HG02938 (cell line): ENCODE results near the gene SYNE3.

Experiments
- ATAC-seq: cut with Tn5 transposase; IDR thresholded peaks from one replicate; pipeline ENCODE4 v1.9.1; 2021; ENCODE audit warnings: mild to moderate bottlenecking, moderate library complexity; ENCODE audit not compliant: unreplicated experiment

SYNE3 gene

GRCh38 chr14:95516554-95517181 is at the start of gene SYNE3:
Gene SYNE3, minus strand, starts transcription at chr14:95516650. Its CDS starts 40,829 bp downstream, at chr14:95475821.
- ATAC-seq = peak; percentile 23

- ATAC-seq = no peak
These were observed 47.6 kb upstream of the SYNE3 start for GRCh38 chr14:95564060-95564459.

- no peak for ATAC-seq
These were observed 46.6 kb upstream of the SYNE3 start for GRCh38 chr14:95562892-95563685.

- ATAC-seq = peak; percentile 84
These were observed 44.6 kb upstream of the SYNE3 start for GRCh38 chr14:95561001-95561412.

GRCh38 chr14:95559203-95559602 is 42.8 kb upstream of the SYNE3 start:
- ATAC-seq = no peak

- no peak for ATAC-seq
These were observed 41.4 kb upstream of the SYNE3 start for GRCh38 chr14:95557832-95558231.

GRCh38 chr14:95557291-95557690 is 40.8 kb upstream of the SYNE3 start:
- ATAC-seq = no peak

- ATAC-seq = no peak
These were observed 38.6 kb upstream of the SYNE3 start for GRCh38 chr14:95555053-95555452.

GRCh38 chr14:95553141-95553540 is 36.7 kb upstream of the SYNE3 start:
- ATAC-seq = no peak

GRCh38 chr14:95551435-95551834 is 35.0 kb upstream of the SYNE3 start:
- ATAC-seq = no peak

GRCh38 chr14:95549656-95550585 is 33.5 kb upstream of the SYNE3 start:
- ATAC-seq = no peak

- no peak for ATAC-seq
These were observed 32.0 kb upstream of the SYNE3 start for GRCh38 chr14:95548328-95548929.

- no peak for ATAC-seq
These were observed 31.3 kb upstream of the SYNE3 start for GRCh38 chr14:95547626-95548327.

- ATAC-seq = no peak
These were observed 30.8 kb upstream of the SYNE3 start for GRCh38 chr14:95547272-95547625.

- no peak for ATAC-seq
These were observed 29.2 kb upstream of the SYNE3 start for GRCh38 chr14:95545515-95546168.

GRCh38 chr14:95544588-95544987 is 28.1 kb upstream of the SYNE3 start:
- ATAC-seq = no peak

GRCh38 chr14:95543021-95543420 is 26.6 kb upstream of the SYNE3 start:
- ATAC-seq = no peak

- ATAC-seq = no peak
These were observed 25.8 kb upstream of the SYNE3 start for GRCh38 chr14:95541932-95542930.

- no peak for ATAC-seq
These were observed 24.9 kb upstream of the SYNE3 start for GRCh38 chr14:95541346-95541745.
